Measurements from ENCODE around the gene FMNL3. TPM values are rescaled to one million over a fixed set of nuclear protein-coding genes. Genes with fewer than 3 reads are reported as not detected.

Gene FMNL3
- total and polyA plus RNA-seq, 4 donors, result 0.72 to 4.5 (median 2.6) TPM

DNA sequence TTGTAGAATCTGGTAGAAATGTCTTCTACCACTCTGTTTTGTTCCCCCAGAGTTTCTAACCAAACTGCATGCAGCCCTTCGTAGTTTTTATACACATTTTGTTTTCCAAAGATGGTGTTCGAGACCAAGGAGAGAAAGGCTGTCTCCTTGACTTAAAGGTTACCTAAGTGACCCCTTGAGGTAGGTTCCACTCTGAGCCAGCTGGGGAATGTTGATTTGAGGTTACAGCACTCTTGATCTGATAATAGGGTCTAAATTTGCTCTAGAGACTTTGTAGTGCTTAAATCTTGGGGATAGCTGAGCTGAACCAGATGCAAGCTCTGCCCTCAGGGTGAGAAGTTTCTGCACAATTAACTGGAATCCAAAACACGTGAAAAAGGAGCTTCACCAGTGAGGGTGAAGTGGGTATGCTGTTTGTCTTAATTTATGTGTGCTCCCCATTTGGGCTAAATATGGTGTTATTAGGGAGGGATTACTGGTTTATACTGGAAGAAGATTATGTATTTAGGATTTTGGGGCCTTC lies 37.2 kb upstream of the FMNL3 start:
- Histone ChIP-seq H3K4me3 (ENCODE audit: low read depth in 1 of 3, low read length in 3 of 3) (peak overlapping the region in 2 of 3 donors; percentile 4 to 17), H3K27me3 (ENCODE audit: control insufficient read depth in 4 of 4, insufficient read depth in 4 of 4, low read length in 3 of 4) (no peaks in the 10 kb centered on the region), H3K36me3 (ENCODE audit: control insufficient read depth in 4 of 4, insufficient read depth in 3 of 4, low read depth in 1 of 4, low read length in 3 of 4) (no peaks in the 10 kb centered on the region), H3K9me3 (ENCODE audit: control insufficient read depth in 4 of 4, low read length in 3 of 4) (no peaks in the 10 kb centered on the region), H3K9ac (ENCODE audit: low read depth in 1 of 2, low read length in 2 of 2) (peak overlapping the region in 1 of 2 donors; percentile 3), H3K4me1 (ENCODE audit: control insufficient read depth in 4 of 4, insufficient read depth in 4 of 4, low read length in 3 of 4) (peaks cover 4 to 54% (median 45%) of the 10 kb centered on the region in 4 donors), H3K27ac (ENCODE audit: low read depth in 1 of 2, low read length in 2 of 2) (no peak overlapping the region)
- WGBS, result 26% methylated on average over 3 of the region's 3 CpGs
- DNase-seq (ENCODE audit: low spot score), result no peak
- TF ChIP-seq FOXA1 (IDR thresholded peaks at IDR 0.05) (no peak), HNF4A (conservative IDR thresholded peaks at IDR 0.05) (no peak), EGR1 (IDR thresholded peaks at IDR 0.05; ENCODE audit: low read depth in 2 of 2) (no peak)
- TF ChIP-seq, protein P1, sequence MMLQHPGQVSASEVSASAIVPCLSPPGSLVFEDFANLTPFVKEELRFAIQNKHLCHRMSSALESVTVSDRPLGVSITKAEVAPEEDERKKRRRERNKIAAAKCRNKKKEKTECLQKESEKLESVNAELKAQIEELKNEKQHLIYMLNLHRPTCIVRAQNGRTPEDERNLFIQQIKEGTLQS (IDR thresholded peaks at IDR 0.05), result no peak

DNA sequence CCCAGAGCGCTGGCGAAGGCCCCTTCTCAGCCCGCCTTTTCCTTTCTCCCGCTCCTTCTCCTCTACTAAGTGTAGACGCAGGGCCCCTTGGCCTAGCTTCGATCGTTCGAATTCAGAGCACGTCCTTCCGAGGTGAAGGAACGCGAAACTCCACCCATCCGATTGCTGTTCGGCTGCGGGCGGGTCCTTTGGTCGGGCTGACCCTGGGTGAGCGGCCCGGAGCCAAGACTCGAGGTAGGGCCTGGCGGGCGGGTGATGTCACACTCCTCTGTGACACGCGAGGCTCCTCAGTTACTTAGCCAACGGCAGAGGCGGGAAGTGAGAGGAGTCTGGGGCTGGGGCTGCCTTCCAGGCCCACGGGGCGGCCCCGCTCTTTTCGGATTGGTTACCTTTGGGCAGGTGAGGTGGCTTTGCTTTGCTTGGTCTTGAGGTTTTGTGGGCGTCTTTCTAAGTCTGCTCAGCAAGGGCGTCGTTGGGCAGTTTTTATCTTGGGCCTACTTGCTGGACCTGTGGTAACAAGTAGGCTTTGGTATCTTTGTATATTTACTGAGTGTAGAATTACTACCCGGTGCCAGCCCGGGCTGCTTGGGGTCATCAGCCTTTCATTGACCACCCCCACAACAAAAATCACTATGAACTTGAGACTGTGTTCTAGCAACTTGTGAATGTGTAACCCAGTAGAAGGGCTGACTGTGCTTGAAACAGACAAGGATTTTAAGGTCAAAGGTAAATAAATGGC lies 34.8 kb upstream of the FMNL3 start:
- DNase-seq (ENCODE audit: low spot score), result peak; percentile 78
- Histone ChIP-seq H3K9ac (ENCODE audit: low read depth in 1 of 2, low read length in 2 of 2) (peak overlapping the region; percentile 81 to 96), H3K27me3 (ENCODE audit: control insufficient read depth in 4 of 4, insufficient read depth in 4 of 4, low read length in 3 of 4) (no peaks in the 10 kb centered on the region), H3K27ac (ENCODE audit: low read depth in 1 of 2, low read length in 2 of 2) (peak overlapping the region; percentile 95 to 97), H3K4me3 (ENCODE audit: low read depth in 1 of 3, low read length in 3 of 3) (peak overlapping the region; percentile 84 to 97 (median 95)), H3K4me1 (ENCODE audit: control insufficient read depth in 4 of 4, insufficient read depth in 4 of 4, low read length in 3 of 4) (peaks cover 3 to 34% (median 27%) of the 10 kb centered on the region in 4 donors), H3K36me3 (ENCODE audit: control insufficient read depth in 4 of 4, insufficient read depth in 3 of 4, low read depth in 1 of 4, low read length in 3 of 4) (no peaks in the 10 kb centered on the region), H3K9me3 (ENCODE audit: control insufficient read depth in 4 of 4, low read length in 3 of 4) (no peaks in the 10 kb centered on the region)
- WGBS, result under 1% methylated on average over 35 of the region's 35 CpGs
- peak; percentile 66 for TF ChIP-seq HNF4G (IDR thresholded peaks at IDR 0.05)
- peak; percentile 94 to 97 for TF ChIP-seq RXRA (IDR thresholded peaks at IDR 0.05)
- TF ChIP-seq, protein P2, sequence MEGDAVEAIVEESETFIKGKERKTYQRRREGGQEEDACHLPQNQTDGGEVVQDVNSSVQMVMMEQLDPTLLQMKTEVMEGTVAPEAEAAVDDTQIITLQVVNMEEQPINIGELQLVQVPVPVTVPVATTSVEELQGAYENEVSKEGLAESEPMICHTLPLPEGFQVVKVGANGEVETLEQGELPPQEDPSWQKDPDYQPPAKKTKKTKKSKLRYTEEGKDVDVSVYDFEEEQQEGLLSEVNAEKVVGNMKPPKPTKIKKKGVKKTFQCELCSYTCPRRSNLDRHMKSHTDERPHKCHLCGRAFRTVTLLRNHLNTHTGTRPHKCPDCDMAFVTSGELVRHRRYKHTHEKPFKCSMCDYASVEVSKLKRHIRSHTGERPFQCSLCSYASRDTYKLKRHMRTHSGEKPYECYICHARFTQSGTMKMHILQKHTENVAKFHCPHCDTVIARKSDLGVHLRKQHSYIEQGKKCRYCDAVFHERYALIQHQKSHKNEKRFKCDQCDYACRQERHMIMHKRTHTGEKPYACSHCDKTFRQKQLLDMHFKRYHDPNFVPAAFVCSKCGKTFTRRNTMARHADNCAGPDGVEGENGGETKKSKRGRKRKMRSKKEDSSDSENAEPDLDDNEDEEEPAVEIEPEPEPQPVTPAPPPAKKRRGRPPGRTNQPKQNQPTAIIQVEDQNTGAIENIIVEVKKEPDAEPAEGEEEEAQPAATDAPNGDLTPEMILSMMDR (IDR thresholded peaks at IDR 0.05; ENCODE audit: low read depth, low read length, missing input control), result no peak
- TF ChIP-seq, protein P3, sequence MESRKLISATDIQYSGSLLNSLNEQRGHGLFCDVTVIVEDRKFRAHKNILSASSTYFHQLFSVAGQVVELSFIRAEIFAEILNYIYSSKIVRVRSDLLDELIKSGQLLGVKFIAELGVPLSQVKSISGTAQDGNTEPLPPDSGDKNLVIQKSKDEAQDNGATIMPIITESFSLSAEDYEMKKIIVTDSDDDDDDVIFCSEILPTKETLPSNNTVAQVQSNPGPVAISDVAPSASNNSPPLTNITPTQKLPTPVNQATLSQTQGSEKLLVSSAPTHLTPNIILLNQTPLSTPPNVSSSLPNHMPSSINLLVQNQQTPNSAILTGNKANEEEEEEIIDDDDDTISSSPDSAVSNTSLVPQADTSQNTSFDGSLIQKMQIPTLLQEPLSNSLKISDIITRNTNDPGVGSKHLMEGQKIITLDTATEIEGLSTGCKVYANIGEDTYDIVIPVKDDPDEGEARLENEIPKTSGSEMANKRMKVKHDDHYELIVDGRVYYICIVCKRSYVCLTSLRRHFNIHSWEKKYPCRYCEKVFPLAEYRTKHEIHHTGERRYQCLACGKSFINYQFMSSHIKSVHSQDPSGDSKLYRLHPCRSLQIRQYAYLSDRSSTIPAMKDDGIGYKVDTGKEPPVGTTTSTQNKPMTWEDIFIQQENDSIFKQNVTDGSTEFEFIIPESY (IDR thresholded peaks at IDR 0.05), result peak; percentile 73
- TF ChIP-seq, protein P4, sequence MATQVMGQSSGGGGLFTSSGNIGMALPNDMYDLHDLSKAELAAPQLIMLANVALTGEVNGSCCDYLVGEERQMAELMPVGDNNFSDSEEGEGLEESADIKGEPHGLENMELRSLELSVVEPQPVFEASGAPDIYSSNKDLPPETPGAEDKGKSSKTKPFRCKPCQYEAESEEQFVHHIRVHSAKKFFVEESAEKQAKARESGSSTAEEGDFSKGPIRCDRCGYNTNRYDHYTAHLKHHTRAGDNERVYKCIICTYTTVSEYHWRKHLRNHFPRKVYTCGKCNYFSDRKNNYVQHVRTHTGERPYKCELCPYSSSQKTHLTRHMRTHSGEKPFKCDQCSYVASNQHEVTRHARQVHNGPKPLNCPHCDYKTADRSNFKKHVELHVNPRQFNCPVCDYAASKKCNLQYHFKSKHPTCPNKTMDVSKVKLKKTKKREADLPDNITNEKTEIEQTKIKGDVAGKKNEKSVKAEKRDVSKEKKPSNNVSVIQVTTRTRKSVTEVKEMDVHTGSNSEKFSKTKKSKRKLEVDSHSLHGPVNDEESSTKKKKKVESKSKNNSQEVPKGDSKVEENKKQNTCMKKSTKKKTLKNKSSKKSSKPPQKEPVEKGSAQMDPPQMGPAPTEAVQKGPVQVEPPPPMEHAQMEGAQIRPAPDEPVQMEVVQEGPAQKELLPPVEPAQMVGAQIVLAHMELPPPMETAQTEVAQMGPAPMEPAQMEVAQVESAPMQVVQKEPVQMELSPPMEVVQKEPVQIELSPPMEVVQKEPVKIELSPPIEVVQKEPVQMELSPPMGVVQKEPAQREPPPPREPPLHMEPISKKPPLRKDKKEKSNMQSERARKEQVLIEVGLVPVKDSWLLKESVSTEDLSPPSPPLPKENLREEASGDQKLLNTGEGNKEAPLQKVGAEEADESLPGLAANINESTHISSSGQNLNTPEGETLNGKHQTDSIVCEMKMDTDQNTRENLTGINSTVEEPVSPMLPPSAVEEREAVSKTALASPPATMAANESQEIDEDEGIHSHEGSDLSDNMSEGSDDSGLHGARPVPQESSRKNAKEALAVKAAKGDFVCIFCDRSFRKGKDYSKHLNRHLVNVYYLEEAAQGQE (IDR thresholded peaks at IDR 0.05), result peak; percentile 55
- TF ChIP-seq EGR1 (IDR thresholded peaks at IDR 0.05; ENCODE audit: low read depth in 2 of 2), result peak in 1 of 2 donors; percentile 36
- TF ChIP-seq, protein P5, sequence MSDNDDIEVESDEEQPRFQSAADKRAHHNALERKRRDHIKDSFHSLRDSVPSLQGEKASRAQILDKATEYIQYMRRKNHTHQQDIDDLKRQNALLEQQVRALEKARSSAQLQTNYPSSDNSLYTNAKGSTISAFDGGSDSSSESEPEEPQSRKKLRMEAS (IDR thresholded peaks at IDR 0.05), result peak; percentile 10
- TF ChIP-seq FOXA2 (IDR thresholded peaks at IDR 0.05), result peak; percentile 44
- TF ChIP-seq RAD21 (IDR thresholded peaks at IDR 0.05), result peak in 1 of 2 donors; percentile 11
- TF ChIP-seq, protein P1 (IDR thresholded peaks at IDR 0.05), result peak; percentile 35
- TF ChIP-seq YY1 (IDR thresholded peaks at IDR 0.05), result peak; percentile 51
- no peak for TF ChIP-seq GABPA (IDR thresholded peaks at IDR 0.05 in 1 of 2, conservative IDR thresholded peaks at IDR 0.05 in 1 of 2)
- TF ChIP-seq FOXA1 (IDR thresholded peaks at IDR 0.05), result peak; percentile 50
- peak; percentile 63 to 75 for TF ChIP-seq JUND (IDR thresholded peaks at IDR 0.05)
- TF ChIP-seq HNF4A (conservative IDR thresholded peaks at IDR 0.05), result peak; percentile 77 to 87
- TF ChIP-seq SP1 (IDR thresholded peaks at IDR 0.05), result peak; percentile 93
- peak; percentile 42 for TF ChIP-seq TAF1 (conservative IDR thresholded peaks at IDR 0.05)
- peak; percentile 46 for TF ChIP-seq NR2F2 (IDR thresholded peaks at IDR 0.05)

Measured in liver (tissue), 9 donors.